H9 (cell line): ENCODE data around the gene LYPD5. TPM values are rescaled to one million over a fixed set of nuclear protein-coding genes. Genes with fewer than 3 reads are reported as not detected.
A peak's percentile ranks its signal among the peaks of the same experiment; 100 is the strongest.

Experiments
- DNase-seq: peaks from one replicate; pipeline ENCODE4 v3.0.0-alpha.2; 2017
- H2AFZ ChIP-seq: one replicate; pipeline ENCODE4 v1.6.1; 2013; ENCODE audit warnings: mild to moderate bottlenecking, low read length, control low read depth, moderate library complexity
- H2AK5ac ChIP-seq: 2 replicates; pipeline ENCODE4 v1.6.1; 2013; ENCODE audit warnings: low read length, control low read depth, mixed read lengths; ENCODE audit not compliant: insufficient read length
- H2BK120ac ChIP-seq: one replicate; pipeline ENCODE4 v1.6.1; 2013; ENCODE audit warnings: low read depth, mild to moderate bottlenecking, low read length, control low read depth, inconsistent platforms; ENCODE audit not compliant: poor library complexity, severe bottlenecking
- H2BK12ac ChIP-seq: 2 replicates; pipeline ENCODE4 v1.6.1; 2013; ENCODE audit warnings: low read length, control low read depth, mixed read lengths, low read depth; ENCODE audit not compliant: insufficient read length
- H2BK15ac ChIP-seq: 2 replicates; pipeline ENCODE4 v1.6.1; 2013; ENCODE audit warnings: low read depth, low read length, control low read depth
- H2BK20ac ChIP-seq: one replicate; pipeline ENCODE4 v1.6.1; 2013; ENCODE audit warnings: low read depth, mild to moderate bottlenecking, low read length, control low read depth, inconsistent platforms; ENCODE audit not compliant: poor library complexity, severe bottlenecking
- H2BK5ac ChIP-seq: 2 replicates; pipeline ENCODE4 v1.6.1; 2013; ENCODE audit warnings: low read length, control low read depth, mixed read lengths; ENCODE audit not compliant: insufficient read length
- H3K14ac ChIP-seq: 2 replicates; pipeline ENCODE4 v1.6.1; 2013; ENCODE audit warnings: low read length, control low read depth; ENCODE audit not compliant: insufficient read depth
- H3K18ac ChIP-seq: 2 replicates; pipeline ENCODE4 v1.6.1; 2013; ENCODE audit warnings: low read depth, mild to moderate bottlenecking, mixed read lengths, low read length, control low read depth; ENCODE audit not compliant: insufficient read length
- H3K23ac ChIP-seq: 2 replicates; pipeline ENCODE4 v1.6.1; 2013; ENCODE audit warnings: low read length, control low read depth, mixed read lengths, low read depth; ENCODE audit not compliant: insufficient read length
- H3K23me2 ChIP-seq: 2 replicates; pipeline ENCODE4 v1.6.1; 2013; ENCODE audit warnings: low read depth, mild to moderate bottlenecking, mixed read lengths, low read length, control low read depth; ENCODE audit not compliant: insufficient read length, poor library complexity, severe bottlenecking
- H3K27ac ChIP-seq: 2 replicates; pipeline ENCODE4 v1.5.1; 2013; ENCODE audit warnings: low read length, control low read depth, mixed read lengths, low read depth; ENCODE audit not compliant: insufficient read length
- H3K27me3 ChIP-seq: 2 replicates; pipeline ENCODE4 v1.6.1; 2013; ENCODE audit warnings: low read length, control low read depth, inconsistent platforms; ENCODE audit not compliant: insufficient read depth
- H3K4ac ChIP-seq: 2 replicates; pipeline ENCODE4 v1.6.1; 2013; ENCODE audit warnings: low read depth, mild to moderate bottlenecking, control low read depth, inconsistent platforms, low read length, moderate library complexity
- H3K4me1 ChIP-seq: 2 replicates; pipeline ENCODE4 v1.6.1; 2013; ENCODE audit warnings: low read length, control low read depth, inconsistent platforms; ENCODE audit not compliant: insufficient read depth
- H3K4me2 ChIP-seq: 2 replicates; pipeline ENCODE4 v1.6.1; 2013; ENCODE audit warnings: low read length, control low read depth, mixed read lengths; ENCODE audit not compliant: insufficient read length, insufficient read depth
- H3K56ac ChIP-seq: 2 replicates; pipeline ENCODE4 v1.6.1; 2013; ENCODE audit warnings: low read depth, mild to moderate bottlenecking, mixed read lengths, low read length, control low read depth; ENCODE audit not compliant: insufficient read length
- H3K79me1 ChIP-seq: 2 replicates; pipeline ENCODE4 v1.6.1; 2013; ENCODE audit warnings: low read depth, mild to moderate bottlenecking, moderate library complexity, low read length, control low read depth, inconsistent platforms; ENCODE audit not compliant: insufficient read depth, poor library complexity, severe bottlenecking
- H3K79me2 ChIP-seq: 2 replicates; pipeline ENCODE4 v1.6.1; 2013; ENCODE audit warnings: low read length, control low read depth, inconsistent platforms; ENCODE audit not compliant: insufficient read depth
- H3K9ac ChIP-seq: 2 replicates; pipeline ENCODE4 v1.6.1; 2013; ENCODE audit warnings: low read length, control low read depth, mixed read lengths; ENCODE audit not compliant: insufficient read length; ENCODE audit errors: extremely low read depth
- H3K9me3 ChIP-seq: one replicate; pipeline ENCODE4 v1.6.1; 2013; ENCODE audit warnings: low read depth, low read length, inconsistent platforms; ENCODE audit not compliant: control insufficient read depth
- H3T11ph ChIP-seq: one replicate; pipeline ENCODE4 v1.6.1; 2013; ENCODE audit warnings: mild to moderate bottlenecking, low read length, control low read depth, inconsistent platforms
- H4K20me1 ChIP-seq: one replicate; pipeline ENCODE4 v1.6.1; 2013; ENCODE audit not compliant: control insufficient read depth, insufficient read length, insufficient read depth
- H4K5ac ChIP-seq: 2 replicates; pipeline ENCODE4 v1.6.1; 2013; ENCODE audit warnings: low read depth, mild to moderate bottlenecking, mixed read lengths, low read length, control low read depth; ENCODE audit not compliant: insufficient read length
- H4K8ac ChIP-seq: replicated peaks from 2 replicates; pipeline ENCODE4 v1.6.1; 2013; ENCODE audit warnings: low read length, control low read depth, mixed read lengths, low read depth; ENCODE audit not compliant: insufficient read length
- H4K91ac ChIP-seq: 2 replicates; pipeline ENCODE4 v1.6.1; 2013; ENCODE audit warnings: low read depth, mild to moderate bottlenecking, moderate library complexity, mixed read lengths, low read length, control low read depth; ENCODE audit not compliant: insufficient read length
- H3K27ac Mint-ChIP-seq, 3 experiments: 2 replicates in 2 of 3; 3 replicates in 1 of 3; pipeline ENCODE4 v1.8.0; 2020 to 2021; ENCODE audit warnings: mixed read lengths in 3 of 3, mild to moderate bottlenecking in 1 of 3, moderate library complexity in 1 of 3
- H3K27me3 Mint-ChIP-seq: 2 replicates; pipeline ENCODE4 v1.8.0; 2021; ENCODE audit warnings: low read depth, mild to moderate bottlenecking, moderate library complexity, mixed read lengths
- H3K36me3 Mint-ChIP-seq, 3 experiments: 2 replicates in 2 of 3; 3 replicates in 1 of 3; pipeline ENCODE4 v1.8.0; 2020 to 2021; ENCODE audit warnings: low read depth in 3 of 3, mixed read lengths in 3 of 3; ENCODE audit not compliant: insufficient read depth in 1 of 3
- H3K4me1 Mint-ChIP-seq, 2 experiments: 2 replicates each; pipeline ENCODE4 v1.8.0; 2020; ENCODE audit warnings: mixed read lengths in 2 of 2
- H3K4me3 Mint-ChIP-seq, 2 experiments: 2 replicates in 1 of 2; 3 replicates in 1 of 2; pipeline ENCODE4 v1.8.0; 2020 to 2021; ENCODE audit warnings: mild to moderate bottlenecking in 2 of 2, mixed read lengths in 2 of 2, moderate library complexity in 1 of 2
- H3K9me3 Mint-ChIP-seq, 2 experiments: 2 replicates in 1 of 2; 3 replicates in 1 of 2; pipeline ENCODE4 v1.8.0; 2020; ENCODE audit warnings: mild to moderate bottlenecking in 2 of 2, mixed read lengths in 2 of 2, moderate library complexity in 1 of 2
- CTCF ChIP-seq: fragments of 200-600 bp; sonication (generic); conservative IDR thresholded peaks from 3 replicates; pipeline ENCODE4 v1.8.0; 2021; ENCODE audit warnings: antibody characterized with exemption, mild to moderate bottlenecking
- WGBS: extraction: QIAGEN DNeasy Blood & Tissue Kit; methylation state at CpG from one replicate; pipeline ENCODE4 v1.1.7; 2013; ENCODE audit warnings: missing lambda C conversion rate, low lambda C conversion rate, mixed read lengths; ENCODE audit not compliant: insufficient read length; ENCODE audit errors: extremely low coverage; 5-methylcytosine and 5-hydroxymethylcytosine counted together
- total RNA-seq: library from RNA; stranded (reverse); gene quantifications from 2 replicates; pipeline ENCODE4 v1.2.1, GENCODE V29; 2021

Gene LYPD5
- total RNA-seq, 1 experiment from 2014 or later, result 0.50 TPM

- H2AK5ac ChIP-seq, result no peak overlapping the region
- no peaks in the 10 kb centered on the region for H3K79me1 ChIP-seq
- no peaks in the 10 kb centered on the region; a peak in 3 of 5 replicates for H3K9me3 Mint-ChIP-seq
- no peak overlapping the region for H2BK5ac ChIP-seq
- H4K91ac ChIP-seq, result no peak overlapping the region
- no peak overlapping the region for H3K18ac ChIP-seq
- H3K4me3 Mint-ChIP-seq, result peak overlapping the region in 1 of 2 experiments; percentile 24; a peak in 1 of 5 replicates
- no peak overlapping the region for H2BK15ac ChIP-seq
- H3T11ph ChIP-seq, result no peak overlapping the region
- H2BK20ac ChIP-seq, result no peak overlapping the region
- H3K4me1 ChIP-seq, result no peaks in the 10 kb centered on the region
- H3K79me2 ChIP-seq, result no peaks in the 10 kb centered on the region
- no peak overlapping the region for H3K14ac ChIP-seq
- no peaks in the 10 kb centered on the region for H3K9me3 ChIP-seq
- no peak overlapping the region for H3K27ac ChIP-seq
- no peak overlapping the region for H2BK12ac ChIP-seq
- H3K4me2 ChIP-seq, result no peak overlapping the region
- H3K4ac ChIP-seq, result no peak overlapping the region
- H4K8ac ChIP-seq, result no peak overlapping the region
- H3K36me3 Mint-ChIP-seq, result no peaks in the 10 kb centered on the region; a peak in 1 of 7 replicates
- H3K4me1 Mint-ChIP-seq, result peaks cover 0 to 8% of the 10 kb centered on the region in 2 experiments; a peak in 2 of 4 replicates
- no peak overlapping the region for H2AFZ ChIP-seq
- no peak overlapping the region for H4K5ac ChIP-seq
- peaks cover 5% of the 10 kb centered on the region for H3K23me2 ChIP-seq
- DNase-seq, result no peak
- H3K27me3 Mint-ChIP-seq, result peaks cover 91% of the 10 kb centered on the region
- H3K9ac ChIP-seq, result no peak overlapping the region
- H3K27me3 ChIP-seq, result peaks cover 9% of the 10 kb centered on the region
- peaks cover 2% of the 10 kb centered on the region for H4K20me1 ChIP-seq
- no CpG with 5 or more reads among the region's 6 CpGs for WGBS
- TF ChIP-seq CTCF, result no peak
- H2BK120ac ChIP-seq, result no peak overlapping the region
- no peak overlapping the region for H3K56ac ChIP-seq
- H3K27ac Mint-ChIP-seq, result no peak overlapping the region
- no peak overlapping the region for H3K23ac ChIP-seq
Observed at GRCh38 chr19:43797118-43797517, 5.1 kb downstream of the LYPD5 start.
